CD4-positive, alpha-beta T cell treated with Interleukin-15 for 1 hour (primary cell): Measurements from ENCODE around the gene KAT6B.

Experiments
- DNase-seq: peaks from one replicate; pipeline ENCODE4 v3.0.0-alpha.2; 2020

KAT6B gene

DNA sequence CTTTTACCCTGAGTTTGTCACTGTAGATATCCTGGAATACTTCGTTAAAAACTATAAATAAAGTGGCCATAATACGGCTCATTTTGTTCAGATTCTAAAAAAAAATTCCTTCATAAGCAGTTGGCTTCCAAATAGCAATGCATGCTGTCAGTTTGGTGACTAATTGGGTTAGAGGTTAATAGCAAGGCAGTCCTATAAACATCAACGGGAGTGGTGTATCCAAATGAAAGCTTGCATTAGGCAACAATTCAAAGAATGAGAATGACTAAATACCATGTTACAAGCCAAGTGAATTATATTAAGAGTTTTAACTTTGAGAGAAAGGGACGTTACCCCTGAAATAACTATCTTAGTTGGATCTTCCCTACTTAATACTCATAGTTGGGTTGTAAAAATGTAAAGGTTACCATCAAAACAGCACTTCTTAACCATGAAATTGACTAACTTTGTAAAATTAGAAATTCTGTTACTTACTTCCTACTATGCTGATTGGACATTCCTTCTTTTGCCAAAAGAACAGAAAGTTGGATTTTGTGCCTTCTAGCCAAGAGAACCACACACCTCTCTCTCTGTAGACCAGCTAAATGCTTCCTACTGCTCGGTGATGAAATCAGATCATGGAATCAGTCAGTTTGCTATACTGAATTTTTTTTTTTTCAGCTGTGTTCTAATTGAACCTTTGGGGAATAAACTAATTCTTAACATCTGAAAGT is 98.0 kb downstream of the KAT6B start:
- no peak for DNase-seq

DNA sequence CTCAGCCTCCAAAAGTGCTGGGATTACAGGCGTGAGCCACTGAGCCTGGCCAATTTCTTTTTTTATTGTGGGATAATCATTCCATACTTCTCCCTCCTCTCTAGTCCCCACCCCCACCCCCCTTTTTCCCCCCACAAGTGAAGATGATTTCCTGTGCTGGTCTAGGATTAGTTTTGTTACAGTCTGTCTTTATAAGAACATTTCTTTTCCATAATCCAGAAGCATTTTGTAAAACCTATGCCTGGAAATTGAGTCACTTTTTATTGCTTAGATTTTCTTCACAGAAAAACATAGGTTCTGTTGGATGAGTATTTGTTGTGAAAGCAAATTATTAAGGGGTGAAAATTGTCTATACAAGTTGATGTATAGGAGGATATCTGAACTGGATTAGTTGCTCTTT is 98.9 kb downstream of the KAT6B start:
- DNase-seq: no peak

DNA sequence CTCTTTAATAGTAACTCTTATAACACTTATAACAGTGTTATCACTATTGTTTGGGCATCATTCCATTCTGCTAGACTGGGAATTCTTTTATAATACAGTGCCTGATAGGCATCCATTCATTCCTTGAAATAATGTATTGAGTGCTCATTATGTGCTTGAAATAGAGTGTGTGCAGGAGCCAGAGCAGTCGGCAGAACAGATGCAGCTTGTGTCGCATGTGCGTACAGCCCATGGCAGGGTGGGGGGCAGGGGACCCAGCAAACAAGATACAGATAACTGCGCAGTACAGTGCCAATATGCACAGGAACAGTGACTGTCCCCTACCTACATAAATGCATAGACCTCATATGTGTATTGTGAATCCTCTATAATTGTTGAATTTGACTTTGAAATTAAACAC is 99.3 kb downstream of the KAT6B start:
- DNase-seq: no peak

DNA sequence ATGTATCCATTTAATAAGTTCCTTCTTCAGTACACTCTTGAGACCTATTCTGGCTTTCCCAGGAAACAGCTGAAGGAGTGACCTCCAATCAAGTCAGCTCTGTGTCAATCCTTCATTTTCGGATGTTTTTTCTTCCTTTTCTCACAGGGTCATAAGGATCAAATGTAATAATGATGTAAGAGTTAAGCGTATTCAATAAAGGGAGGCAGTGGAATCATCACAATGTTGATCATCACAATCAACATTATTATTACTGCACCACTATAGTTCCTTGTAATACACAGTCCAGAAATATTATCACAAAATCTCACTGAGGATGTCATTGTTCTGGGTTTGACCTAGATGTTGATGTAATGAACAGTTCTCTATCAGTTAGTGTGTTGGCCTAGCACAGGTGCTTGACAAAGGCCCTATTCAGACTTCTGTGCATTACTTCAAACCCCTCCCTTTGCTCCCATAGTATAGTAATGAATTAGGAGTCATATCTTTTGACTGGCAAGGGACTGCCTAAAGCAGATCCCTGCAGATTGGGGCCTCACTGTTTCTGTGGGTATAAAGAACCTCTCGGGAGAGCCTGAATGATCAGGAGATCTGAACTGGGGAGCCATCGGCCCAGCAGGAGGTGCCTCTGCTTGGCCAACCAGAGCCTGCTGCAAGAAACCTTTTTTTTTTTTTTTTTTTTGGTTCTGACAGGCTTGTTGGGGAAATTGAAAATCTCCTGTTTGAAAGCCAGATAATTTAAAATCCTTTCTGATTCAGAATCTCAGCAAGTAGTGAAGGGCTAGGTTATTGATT is 100.6 kb downstream of the KAT6B start:
- DNase-seq: no peak

DNA sequence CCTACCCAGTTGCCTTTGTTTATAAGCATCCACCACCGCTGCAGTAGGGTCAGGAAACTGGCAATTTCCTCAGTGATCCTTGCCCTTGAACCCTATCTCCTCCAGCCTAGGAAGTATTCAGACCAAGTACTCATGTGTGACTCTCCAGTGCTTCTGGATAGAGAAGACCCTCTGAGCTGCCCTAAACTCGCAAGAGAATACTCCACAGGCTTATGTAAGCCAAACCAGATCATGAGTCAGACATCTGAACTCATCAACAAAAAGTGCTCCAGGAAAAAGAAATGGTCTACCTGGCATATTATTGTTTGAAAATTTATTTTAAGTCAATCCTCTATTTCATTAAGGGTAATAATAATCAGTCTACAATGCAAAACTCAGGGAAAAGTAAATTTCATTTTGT is 101.3 kb downstream of the KAT6B start:
- DNase-seq: no peak

DNA sequence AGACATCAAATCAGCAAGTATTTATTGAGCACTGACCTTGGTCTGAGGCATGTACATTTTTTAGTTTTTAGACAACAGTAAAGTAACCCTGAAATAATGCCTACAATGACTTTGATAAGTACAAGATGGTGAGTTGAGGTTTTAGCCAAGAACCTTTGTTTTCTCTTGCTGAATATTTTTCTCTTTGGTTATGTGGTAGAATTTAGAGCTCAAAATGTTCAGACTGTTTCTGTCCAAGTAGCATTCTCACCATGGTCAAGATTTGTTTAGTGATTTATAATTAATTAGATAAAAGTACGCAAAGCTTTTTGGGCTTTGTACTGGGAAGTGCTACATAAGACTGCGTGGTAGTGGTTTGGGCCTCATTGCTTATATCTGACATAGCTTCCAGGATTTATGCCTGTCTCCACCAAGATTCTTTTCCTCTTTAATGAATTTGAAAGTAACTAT is 102.4 kb downstream of the KAT6B start:
- DNase-seq: no peak

DNA sequence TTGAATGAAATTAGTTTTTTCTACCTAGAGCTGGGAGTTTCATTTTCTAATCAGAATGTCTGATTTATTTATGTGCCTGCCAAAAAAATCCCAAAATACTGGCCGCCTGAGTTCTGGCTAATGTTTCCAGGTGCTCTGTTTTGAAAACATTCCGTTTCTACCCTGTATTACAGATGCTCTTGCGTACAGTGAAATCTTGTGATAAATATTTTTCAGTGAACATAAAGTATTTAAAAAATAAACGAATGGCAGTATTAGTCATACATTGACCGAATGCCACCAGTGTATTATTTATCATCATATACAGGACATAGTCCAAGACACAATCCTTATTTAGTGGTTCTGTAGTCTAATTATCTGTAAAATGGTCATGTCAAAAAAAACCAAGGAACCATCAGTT is 102.8 kb downstream of the KAT6B start:
- DNase-seq: no peak

DNA sequence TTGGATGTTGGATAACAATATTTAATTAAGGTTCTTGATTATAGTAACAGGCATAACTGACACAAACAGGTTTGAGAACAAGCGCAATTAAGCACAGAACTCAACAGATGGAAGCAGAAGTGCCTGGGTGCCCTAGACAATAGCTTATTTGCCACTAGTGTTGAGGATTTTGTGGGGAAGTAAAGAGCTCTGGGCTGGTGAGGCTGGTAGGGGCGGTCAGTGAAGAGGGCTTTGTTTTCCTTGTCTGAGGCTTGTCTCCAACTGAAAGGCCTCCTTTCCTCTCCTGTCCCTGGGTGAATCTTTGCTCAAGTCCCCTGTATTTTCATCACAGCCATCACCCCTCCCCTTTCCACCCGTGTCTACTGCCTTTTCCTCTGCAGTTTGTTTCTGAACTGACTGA is 104.6 kb downstream of the KAT6B start:
- no peak for DNase-seq

DNA sequence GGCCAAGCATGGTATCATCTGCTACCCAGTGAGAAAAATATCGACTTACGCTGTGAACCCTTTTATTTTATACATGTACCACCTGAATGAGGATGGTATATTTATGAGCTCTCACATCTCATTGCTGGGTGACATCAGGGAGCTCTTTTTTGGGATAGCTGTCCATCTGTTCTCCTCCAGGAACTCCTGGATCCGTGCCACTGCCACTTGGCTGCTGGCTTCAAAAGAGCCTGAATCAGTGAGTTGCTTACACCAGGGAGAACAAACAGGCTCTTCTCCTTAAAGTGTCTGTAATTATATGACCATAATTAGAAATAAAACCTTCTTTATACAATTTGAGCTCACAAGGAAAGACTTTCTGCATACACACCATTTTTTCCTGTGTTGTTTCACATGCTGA is 106.2 kb downstream of the KAT6B start:
- no peak for DNase-seq

DNA sequence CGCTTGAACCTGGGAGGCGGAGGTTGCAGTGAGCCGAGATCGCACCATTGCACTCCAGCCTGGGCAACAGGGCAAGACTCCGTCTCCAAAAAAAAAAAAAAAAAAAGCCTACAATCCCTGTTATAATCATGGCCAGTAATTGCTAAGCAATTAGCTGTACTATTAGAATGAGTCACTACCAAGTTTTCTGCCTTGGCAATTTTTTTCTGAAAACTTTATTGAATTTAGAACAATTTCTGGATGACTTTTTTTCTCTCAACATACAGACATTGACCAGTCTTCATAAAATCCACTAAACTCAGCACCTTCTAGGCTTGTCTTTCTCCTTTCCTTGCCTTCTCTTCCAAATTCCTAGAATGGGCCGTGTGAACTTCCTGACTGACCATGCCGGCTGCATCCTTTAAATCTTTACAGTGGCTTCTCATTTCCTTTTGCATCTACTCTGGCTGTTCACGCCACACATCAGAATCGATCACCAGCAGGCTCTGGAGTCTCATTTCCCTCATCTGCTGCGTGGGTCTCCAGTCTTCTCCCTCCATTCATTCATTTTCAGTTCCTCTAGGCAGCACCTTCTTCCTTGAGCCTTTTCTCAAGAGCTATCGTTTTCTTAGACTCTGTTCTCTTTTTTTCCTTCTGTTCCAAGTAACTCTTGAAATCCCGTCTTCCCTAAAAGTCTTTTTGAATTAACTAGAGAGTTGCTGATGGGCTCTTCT is 107.9 kb downstream of the KAT6B start:
- DNase-seq: no peak

DNA sequence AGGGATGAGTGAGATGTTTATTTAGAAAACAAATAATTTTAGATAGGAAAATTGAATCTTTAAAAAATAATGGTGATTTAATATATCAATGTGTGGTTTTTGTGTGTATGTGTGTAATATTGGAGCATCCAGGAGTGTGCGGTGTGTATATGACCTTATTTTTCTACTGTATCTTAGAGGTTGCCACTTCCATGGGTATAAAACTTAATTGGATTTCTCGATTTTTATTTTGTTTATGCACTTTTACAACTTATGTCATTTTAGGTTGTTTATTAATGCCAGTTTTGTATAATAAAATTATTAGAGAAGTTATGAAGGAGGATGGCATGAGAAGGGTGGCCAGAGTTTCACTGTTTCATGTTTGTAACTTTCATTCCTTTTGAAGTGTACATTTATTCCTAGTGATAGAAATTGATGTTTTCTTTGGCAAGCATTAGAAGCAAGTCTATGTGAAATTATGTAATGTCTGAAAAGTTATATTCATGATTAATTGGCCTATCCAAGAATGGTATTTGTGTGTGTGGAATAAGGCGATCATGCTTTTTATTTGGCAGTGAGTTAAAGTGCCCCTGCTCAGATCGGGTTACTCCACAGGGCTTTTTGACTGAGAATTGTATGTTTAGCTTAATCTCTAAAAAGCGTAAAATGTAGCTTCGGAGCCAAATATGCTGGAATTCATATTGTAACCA is 110.3 kb downstream of the KAT6B start:
- DNase-seq: no peak

DNA sequence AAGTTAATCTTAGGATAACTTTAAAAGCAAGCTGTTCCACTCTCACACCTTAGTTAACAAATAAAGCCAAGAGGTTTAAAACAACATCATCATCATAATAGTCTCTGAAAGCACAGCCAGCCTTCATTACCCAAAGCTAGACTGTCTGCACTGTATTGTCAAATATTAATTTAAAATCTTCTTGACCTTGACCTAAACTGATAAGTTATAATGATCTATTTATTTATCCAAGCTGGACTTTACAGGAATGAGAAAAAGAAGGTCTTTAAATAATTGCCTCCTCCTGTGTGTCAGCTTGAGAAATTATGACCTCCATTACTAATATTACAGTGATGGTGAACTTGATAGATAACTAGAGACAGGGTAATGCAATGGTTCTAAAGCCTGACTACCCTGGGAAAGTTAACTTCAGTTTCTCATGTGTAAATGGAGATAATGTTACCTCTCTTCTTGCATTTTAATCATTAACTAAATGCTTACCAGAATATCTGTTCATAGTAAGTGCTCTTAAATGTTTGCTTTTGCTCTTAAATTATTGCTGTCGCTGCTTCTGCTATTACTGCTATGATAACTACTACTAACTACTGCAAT is 111.0 kb downstream of the KAT6B start:
- DNase-seq: no peak

DNA sequence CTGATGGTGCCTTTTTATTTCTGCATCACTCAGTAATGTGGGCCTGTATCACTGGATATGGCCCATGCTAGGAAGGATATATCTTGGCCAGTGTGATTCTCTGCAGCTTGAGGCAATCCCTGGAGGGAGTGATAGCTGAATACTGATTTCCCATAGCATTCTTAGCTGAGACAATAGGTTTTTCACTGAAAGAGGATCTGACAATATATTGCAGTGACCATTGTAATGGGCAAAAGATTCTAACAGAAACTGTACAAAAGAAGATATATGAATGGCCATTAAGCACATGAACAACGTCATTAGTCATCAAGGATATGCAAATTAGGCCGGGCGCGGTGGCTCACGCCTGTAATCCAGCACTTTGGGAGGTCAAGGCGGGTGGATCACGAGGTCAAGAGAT is 117.8 kb downstream of the KAT6B start:
- no peak for DNase-seq

DNA sequence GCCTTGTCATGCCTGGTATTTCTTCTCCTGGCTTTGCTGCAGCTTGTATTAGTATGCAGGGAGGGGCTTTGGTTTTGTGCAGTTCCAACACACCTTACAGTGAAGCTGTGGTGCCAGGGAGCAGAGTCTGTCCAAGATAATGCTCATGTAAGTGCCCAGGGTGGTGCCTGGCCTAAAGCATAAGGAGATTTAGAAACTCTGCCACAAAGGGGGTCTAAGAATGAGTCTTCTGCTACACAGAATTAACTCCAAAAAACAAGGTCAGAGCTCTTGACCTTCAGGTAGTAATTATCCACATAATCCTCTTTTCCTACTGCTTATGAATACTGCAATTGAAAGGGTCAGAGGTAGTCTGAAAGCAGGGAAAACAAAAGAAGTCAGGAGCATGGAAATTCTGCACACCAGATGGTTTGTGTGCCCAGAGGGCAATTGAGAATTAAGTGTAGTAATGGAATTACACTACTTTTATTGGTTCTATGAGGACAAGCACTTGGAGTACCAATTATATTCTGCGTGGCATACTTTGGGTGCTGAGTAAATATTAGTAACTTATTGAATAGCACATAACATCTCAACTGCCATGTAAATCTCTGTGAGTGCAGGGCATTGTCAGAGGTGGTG is 121.5 kb downstream of the KAT6B start:
- DNase-seq: no peak

DNA sequence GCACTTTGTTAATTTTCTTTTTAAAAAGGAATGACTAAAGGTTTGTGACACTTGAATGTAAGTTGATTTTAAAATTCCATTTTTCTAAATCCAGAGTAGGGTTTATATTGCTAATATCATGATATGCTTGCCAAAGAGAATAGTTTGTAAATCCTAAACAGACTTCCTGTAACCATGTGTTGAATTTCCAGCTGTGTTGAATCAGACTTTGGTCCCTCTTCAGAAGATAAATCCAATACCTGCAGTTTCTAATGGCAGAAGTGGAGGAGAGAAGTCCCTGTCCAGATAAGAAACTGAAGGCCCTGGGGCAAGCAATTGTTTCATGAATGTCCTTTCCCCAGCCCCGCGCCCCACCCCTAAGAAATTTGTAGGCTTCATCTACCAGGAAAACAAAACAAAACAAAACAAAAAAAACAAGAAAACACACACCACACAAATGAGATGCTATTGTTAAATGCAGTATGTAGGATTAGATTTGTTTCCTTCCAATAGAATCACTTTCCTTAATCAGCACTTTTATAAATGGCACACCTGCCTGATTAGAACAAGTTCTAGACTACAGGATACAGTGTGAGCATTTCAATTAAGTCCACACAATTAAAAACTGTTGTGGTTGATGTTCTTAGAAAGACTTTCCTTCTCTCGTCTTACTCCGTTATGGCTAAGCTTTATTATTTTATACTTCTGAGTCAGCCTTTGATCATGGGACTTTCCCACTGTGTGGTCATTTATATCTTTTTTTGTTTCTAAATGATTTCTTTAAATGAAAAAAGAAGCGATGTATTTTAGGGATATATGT is 122.8 kb downstream of the KAT6B start:
- no peak for DNase-seq

DNA sequence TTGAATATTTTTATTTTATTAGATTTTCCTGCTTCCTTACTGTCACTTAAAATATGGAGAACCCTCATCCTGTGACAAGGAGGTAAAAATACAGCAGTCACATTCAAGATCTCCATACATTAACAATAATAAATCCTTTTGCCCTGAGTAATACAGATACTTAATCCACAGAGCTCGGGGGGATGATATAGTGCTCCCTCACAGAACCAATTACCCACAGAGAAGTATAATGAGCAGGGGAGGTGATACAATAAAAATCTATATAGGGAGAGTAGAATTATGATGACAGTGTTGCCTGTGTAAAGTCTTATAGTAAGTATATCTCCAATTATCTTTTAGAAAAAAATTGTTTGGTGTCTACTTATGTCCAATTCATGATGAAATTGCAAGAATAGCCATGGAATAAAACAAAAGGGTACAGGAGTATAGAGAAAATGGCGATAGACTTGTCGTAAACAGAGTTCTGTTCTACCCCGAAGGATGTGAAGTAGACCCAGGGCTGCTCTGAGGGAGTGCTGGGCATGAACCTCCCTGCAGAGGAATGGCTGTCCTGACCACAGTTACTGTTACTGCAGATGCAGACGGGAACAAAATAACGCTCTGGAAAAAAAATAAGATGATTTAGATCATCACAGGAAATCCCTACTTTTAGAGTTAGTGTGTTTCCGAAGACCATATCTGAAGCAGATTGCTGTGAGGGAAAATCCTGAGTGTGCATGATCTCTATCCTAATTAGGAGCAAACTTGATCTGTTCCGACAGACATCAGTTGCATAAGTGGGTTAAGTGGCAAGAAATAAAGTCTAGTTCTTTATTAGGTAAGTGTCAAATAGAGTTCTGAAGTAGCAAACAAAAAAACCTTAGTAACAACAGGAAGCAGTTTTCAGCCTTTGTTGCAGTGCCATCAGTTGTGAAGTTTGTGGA is 123.7 kb downstream of the KAT6B start:
- no peak for DNase-seq

DNA sequence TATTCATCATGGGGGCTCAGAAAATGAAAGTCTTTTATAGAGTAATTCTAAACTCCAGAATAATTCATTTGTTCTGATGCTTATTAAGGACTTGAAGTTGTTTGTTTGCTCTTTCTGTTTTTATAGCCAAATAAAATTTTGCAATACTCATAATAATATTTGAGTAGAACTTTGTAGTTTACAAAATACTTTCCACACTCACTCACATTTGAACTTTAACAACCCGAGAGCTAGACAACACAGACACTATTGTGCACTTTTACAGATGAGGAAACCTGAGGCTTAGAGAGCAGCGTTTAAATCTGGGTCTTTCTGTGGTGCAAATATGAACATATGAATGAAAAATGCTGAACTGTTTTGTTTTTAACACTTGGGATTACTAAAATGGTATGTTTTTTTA is 126.8 kb downstream of the KAT6B start:
- no peak for DNase-seq

DNA sequence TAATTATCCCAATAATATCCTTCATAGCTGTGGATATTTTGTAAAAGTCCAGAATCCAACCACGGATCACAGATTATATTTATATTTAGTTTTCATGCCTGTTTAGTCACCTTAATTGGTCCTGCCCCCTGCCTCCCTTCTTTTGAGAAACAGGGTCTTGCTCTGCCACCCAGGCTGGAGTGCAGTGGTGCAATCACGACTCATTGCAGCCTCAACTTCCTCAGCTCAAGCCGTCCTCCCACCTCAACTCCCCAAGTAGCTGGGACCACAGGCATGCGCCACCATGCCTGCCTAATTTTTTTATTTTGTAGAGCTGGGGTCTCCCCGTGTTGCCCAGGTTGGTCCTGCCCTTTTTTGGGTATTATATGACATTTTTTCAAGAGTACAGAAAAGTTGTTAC is 129.4 kb downstream of the KAT6B start:
- DNase-seq: no peak

DNA sequence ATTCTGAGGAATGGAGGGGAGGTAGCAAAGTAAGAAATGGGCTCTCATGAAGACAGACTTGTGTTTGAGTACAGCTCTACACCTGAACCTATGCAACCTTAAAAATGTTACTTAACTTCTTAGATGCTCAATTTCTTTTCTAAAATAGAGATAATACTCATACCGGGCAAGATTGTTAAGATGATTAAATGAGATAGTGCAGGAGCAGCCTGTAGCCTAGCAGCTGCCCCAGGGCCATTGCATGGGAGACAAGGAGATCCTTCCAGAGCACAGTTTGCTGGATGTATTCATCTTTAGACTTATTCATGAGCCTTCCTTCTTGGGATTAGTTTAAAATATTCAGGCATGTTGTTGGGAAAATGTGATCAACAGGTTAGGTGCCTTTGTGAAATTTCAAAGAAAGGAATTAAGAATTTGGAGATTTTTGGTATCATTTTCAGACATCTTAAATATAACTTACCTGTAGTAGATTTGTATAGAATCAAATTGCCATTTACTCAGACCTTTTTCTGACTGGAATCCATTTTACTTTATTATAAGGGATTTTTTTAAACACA is 130.2 kb downstream of the KAT6B start:
- DNase-seq: no peak
